G401.6 (cell line): ENCODE results near the gene FGGY.
"Not testable (repeated sequence)": the region's sequence is repeated elsewhere in the genome, so short reads cannot be mapped to it uniquely, and the experiment has no call there.

Source experiments
- FAIRE-seq: peaks from 2 replicates; lab custom pipeline; 2012; peaks lifted over from hg19 to GRCh38; lab: Jason Lieb, UNC

The FGGY gene

DNA sequence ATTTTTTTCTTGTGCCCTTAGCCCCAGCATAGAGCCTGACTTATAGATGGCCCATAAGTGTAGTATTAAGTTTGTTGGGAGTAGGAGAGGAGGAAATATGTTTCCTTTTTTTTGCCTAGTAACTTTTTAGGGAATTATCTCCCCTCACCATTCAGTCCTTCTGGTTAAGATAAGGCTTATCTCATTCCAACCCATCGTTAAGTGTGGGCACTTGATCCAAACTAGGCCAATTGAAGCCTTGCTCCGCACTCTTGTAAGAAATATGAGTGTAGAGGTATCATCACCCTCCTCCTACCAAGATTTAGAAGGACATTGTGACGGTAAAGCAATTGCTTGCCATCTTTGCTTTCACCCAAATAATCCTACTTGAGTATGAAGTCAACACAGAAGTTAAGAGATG is 8.8 kb upstream of the FGGY start:
- no peak for FAIRE-seq

DNA sequence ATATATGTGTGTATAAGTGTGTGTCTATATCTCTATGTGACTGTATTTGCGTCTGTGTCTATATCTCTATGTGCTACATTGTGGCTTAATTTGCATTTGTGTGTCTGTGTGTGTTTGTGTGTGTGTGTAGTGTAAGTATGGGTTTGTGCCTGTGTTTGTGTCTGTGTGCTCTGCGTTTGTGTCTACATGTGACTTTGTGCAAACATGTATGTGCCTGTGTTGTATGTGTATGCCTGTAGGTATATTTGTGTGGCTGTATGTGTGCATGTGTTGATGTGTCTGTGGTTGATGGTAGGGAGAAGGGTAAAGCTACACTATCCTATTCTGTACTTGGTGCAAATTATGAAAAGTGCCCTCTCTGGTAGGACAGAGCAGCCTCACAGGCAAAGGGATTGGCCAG is 7.3 kb upstream of the FGGY start:
- no peak for FAIRE-seq

DNA sequence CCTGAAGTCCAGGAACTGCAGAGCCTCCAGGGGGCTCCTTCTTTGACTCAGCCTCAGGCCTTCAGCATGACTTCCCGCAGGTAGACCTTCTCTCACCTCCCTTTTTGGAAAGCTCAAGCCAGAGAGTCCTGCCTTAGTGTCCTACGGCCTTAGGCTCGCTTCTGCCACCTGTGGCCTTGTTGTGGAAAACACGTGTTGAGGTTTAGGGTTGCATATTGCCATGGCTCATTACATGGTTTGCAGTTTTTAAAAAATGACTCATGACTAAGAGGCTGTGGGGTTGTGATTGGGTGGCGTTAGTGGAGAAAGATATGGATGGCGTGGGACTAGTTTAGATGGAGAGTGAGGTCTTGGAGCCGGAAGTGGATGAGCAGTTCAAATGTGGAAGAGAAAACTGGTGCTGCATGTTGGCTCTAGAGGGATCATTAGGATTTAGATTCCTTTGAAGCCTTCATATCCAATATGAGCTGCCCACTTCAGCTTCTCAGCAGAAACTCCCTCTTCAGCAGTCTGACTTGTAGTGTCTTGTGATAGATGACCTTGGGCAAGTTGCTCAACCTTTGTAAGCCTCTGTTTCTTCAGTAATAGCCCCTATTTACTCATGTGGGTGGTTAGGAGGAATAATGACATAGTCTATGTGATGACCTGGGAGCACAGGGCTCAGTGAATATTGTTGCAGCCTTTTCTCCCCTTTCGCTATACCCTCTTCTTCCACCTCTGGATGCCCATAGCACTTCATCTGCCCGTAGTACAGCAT is 6.5 kb upstream of the FGGY start:
- no peak for FAIRE-seq

DNA sequence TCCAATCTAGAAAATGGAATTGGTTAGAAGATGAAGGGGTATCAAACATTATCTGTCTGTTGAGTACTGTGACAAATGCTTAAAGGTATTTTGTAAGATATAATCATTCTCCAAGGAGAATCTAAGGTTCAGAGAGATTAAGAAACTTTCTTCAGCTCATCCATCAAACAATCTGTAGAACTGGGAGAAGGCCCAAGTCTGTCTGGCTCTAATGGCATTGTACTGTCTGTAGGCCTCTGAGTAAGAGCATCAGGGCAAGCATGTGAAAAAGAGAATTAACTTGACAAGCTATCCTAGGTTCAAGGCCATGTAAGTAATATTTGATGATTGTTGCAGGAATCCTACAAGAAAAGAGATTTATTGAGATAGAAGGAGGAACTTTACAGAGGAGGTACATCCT is 5.3 kb upstream of the FGGY start:
- no peak for FAIRE-seq

DNA sequence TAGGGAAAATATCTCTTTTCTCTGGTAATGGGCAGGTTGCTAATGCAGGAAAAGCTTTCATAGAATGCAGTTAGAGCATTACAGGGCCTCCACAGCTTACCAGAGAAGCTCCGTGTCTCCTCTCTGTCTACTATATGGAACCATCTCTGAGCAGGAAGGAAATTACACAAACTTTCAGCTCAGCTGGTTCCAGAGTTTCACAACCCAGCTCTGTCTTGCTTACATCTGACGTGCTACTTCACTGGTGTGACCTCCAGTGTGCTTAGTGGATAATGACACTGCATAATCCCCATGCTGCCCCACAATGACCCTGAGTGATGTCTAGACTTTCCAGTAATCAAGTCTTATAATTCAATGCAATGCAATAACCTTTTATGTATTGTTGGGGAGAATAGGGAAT is 4.3 kb upstream of the FGGY start:
- no peak for FAIRE-seq

DNA sequence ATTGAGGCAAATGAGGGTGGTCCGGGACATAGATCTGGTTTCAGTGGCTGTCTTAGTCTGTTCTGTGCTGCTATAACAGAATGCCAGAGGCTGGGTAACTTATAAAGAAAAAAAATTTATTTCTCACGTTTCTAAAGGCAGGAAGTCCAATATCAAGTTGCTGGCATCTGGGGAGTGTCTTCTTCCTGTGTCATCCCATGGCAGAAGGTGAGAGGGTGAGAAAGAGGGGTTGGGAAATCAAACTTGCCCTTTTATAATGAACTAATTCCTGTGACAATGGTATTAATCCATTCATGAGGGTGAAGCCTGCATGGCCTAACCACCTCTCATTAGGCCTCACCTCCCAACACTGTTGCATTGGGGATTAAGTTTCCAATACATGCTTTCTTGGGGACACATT is 3.7 kb upstream of the FGGY start:
- FAIRE-seq: no peak

DNA sequence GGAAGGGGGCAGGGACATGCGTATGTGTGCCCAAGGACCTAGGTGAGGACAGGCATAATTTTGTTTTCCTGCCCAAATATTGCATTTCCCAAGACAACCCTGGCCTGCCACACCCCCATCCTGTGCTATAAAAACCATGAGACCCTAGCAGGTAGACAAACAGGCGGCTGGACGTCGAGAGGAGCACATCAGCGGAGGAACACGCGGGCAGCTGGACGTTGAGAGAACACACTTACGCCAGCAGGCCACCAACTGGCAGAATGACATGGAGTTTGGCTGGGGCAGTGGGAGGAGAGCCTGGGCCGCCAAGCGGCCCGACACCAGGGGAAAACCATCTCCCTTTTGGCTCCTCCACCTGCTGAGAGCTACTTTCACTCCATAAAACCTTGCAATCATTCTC is 3.0 kb upstream of the FGGY start:
- no peak for FAIRE-seq

DNA sequence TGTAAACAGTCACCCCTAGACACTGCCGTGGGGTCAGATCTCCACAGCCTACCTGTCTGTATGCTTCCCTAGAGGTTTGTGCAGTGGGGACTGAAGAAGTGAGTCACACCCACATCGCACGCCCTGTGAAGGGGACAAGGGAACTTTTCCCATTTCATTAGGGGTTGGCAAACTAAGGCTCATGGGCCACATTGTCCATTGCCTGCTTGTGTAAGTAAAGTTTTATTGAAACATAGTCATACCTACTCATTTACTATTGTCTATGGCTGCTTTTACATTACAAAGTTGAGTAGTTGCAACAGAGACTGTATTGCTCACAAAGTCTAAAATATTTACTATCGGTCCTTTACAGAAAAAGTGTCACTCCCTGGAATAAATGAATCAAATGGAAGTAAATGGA is 2.5 kb upstream of the FGGY start:
- no peak for FAIRE-seq

DNA sequence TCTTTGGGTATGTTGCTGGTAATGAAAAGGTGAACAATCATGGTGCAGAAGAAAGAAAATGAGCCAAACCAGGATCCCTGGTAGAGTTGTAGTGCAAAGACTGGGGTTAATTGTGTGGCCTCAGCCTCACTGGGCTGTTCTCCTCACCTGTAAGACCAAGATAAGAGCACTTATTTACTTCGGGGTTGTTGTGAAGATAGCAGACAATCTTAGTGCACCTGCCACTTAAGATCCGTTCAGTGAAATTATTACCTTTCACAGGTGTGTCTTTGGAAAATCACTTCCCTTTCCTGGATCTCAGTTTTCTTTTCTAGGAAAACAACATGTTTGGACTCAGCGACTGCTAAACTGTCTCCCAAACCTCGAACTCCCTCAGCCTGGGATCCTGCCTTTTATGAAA is 1.3 kb upstream of the FGGY start:
- no peak for FAIRE-seq

DNA sequence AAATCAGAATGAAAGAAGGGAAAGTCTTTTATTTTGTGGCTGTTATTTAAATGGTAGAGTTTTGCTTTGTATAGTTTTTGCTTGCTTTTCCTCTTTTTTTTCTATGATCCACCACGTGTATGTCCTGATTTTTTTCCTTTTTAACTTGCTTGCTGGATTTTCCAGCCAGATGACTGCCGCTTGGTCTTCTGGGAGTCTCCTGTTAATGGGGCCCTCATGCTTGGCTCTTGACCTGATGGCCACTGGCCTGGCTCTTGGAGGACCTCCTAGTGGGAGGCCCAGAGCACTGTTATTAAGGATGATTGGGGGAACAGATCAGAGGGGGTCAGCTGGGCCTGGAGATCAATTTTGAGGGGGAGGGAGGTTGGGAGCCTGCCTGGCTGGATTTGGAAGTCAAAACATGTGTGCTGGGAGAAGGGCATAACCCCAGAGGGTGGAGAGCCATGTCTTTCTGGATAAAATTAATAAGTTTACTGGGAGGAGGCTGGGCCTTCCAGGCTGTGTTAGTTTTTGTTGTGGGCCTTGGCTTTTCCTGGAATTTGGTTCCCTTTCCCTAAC is 1.2 kb downstream of the FGGY start:
- FAIRE-seq: no peak

DNA sequence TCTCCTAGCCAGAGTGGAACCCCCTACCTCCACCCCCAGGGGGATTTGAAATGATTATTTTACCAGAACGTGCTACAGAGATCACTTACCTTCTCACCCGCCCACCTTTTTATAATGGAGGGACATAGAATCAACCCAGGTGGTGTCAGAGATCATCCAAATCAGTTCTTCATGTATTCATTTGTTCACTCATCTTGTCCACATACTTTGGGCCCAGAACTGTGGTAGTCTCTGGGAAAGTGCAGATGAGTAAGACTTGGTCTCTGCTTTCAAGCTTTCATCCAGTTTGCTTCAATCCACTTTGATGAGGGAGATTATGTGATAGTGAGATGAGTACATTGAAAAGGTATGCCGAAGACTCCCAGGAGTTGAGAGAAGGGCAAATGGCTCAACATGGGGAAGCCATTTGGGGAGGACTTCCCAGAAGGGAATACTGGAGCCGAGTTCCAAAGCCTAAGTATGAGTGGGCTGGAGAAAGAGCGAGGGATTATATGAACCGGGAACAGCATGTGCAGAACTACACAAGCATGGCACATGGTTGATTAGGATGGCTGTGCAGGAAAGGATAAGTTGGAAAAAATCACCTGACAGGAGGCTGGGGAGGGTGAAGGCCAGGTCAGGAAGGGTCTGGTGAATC is 1.9 kb downstream of the FGGY start:
- no peak for FAIRE-seq

DNA sequence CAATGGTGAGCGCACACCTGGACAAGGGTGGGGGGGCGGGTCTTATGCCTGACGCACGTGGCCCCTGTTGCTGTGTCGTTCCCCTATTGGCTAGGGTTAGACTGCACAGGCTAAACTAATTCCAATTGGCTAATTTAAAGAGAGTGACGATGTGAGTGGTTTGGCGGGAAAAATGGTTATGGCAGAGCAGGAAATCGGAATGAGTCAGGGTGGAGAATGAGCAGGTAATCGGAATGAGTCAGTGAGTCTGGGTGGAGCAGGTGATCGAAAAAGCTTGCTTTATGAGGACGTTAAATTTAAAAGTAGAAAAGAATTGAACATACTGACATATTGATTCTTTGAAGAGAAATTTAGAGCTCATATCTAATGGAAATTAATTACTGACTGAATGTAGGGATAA is 2.8 kb downstream of the FGGY start:
- FAIRE-seq: not testable (repeated sequence)

DNA sequence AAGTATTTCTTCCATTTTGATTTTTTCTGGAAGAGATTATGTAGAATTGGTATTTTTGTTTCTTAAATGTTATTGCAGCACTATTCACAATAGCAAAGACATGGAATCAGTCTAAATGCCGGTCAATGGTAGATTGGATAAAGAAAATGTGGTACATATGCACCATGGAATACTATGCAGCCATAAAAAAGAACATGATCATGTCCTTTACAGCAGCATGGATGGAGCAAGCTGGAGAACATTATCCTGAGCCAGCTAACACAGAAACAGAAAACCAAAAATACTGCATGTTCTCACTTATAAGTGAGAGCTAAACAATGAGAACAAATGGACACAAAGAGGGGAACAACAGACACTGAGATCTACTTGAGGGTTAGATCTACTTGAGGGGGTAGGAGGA is 5.4 kb downstream of the FGGY start:
- FAIRE-seq: no peak

DNA sequence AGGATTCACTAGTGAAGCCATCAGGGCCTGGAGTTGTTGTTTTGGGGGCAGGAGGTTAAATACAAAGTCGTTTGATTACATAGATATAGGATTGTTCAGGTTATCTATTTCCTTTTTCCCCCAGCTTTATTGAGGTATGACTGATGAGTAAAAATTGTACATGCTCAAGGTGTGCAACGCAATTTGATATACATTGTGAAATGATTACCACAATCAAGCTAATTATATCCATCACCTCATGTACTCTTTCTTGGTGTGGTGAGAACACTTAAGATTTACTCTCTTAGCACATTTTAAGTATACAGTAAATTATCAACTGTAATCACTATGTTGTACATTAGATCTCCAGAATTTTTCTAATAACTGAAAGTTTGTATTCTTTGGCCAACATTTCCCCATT is 6.0 kb downstream of the FGGY start:
- FAIRE-seq: no peak

DNA sequence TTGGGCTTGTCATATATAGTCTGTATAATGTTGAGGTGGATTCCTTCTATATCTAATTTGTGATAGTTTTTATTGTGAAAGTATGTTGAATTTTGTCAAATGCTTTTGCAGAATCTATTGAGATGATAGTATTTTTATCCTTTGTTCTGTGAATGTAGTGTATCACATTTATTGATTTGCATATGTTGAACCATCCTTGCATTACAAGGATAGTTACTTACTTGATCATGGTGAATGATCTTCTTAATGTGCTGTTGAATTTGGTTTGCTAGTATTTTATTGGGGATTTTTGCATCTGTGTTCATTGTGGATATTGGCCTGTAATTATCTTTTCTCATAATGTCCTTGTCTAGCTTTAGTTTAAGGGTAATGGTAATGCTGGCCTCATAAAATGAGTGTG is 8.3 kb downstream of the FGGY start:
- no peak for FAIRE-seq

DNA sequence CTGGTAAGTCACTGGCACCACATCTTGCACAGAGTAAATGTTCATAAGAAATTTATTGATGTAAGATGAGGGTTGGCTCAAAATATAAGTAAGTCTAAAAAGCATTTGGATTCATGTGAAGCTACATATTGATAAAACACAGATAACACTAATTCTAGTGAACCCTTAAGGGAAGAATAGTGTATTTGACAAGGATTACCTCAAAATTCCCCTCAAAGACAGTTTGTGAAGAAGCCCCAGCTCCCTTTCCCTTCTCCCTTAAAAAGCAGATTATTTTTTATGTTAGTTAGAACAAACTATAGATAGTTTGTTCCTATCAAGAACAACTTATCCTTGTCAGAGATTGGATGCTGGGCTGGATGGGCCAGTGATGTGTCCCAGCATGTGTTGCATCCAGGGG is 10.7 kb downstream of the FGGY start:
- FAIRE-seq: no peak

DNA sequence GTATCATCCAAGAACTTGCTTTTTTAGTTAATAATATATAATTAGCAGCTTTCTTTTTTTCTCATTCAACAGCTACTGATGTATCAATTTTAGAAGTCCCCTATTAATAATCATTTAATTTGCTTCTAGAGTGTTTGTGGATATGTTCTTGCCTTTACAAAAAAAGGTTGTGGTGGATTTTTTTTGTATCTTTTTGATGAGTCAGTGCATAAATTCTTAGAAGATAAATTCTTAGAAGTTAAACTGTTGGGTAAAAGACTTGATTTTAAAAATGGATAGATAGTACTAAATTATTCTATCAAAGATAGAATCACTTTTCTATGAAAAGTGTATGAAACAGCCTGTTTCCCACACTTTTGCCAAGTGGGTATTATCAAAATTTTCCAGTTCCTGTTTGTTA is 11.9 kb downstream of the FGGY start:
- FAIRE-seq: no peak

DNA sequence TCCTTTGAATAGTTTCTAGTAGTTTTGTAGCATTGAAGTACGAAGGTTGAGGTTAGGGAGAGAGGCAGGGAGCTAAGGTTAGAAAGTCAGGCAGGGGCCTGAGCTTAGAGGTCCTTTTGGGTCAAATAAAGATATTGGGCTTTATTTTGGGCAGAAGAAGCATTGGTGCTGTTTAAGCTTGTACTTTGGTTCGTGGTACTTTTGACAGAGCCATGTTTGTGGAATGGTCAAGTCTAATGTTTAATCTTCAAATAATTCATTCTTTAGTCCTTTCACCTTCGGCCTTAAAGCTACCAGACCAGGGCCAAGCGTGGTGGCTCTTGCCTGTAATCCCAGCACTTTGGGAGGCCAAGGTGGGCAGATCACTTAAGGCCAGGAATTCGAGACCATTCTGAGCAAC is 12.5 kb downstream of the FGGY start:
- FAIRE-seq: no peak

DNA sequence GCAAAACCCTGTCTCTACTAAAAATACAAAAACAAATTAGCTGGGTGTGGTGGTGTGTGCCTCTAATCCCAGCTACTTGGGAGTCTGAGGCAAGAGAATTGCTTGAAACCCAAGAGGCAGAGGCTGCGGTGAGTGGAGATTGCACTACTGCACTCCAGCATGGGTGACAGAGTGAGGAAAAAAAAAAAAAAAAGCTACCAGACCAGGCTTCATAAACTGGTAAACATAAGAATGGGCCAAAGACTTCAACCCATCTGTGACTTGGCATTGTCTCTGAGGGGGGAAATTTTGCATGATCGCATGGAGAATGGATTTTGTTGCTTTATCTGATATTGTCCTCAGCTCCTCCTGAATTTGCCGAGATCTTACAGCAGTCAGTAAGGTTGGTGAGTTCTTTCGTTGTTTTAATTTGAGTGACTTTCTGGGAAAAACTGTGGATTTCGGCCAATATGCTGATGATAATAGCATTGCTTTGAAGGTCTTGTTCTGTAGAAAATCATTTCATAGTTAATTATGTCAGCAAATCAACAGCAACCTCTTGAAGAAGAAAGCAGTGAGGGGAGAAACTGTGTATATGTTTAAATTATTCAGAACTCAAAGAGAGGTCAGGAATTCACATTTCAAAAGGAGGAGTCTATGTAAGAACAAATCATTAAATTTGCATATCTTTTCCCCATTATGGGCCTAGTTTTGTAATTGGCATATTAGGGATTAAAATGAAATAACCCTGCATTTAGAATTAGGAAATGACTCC is 13.1 kb downstream of the FGGY start:
- FAIRE-seq: no peak

DNA sequence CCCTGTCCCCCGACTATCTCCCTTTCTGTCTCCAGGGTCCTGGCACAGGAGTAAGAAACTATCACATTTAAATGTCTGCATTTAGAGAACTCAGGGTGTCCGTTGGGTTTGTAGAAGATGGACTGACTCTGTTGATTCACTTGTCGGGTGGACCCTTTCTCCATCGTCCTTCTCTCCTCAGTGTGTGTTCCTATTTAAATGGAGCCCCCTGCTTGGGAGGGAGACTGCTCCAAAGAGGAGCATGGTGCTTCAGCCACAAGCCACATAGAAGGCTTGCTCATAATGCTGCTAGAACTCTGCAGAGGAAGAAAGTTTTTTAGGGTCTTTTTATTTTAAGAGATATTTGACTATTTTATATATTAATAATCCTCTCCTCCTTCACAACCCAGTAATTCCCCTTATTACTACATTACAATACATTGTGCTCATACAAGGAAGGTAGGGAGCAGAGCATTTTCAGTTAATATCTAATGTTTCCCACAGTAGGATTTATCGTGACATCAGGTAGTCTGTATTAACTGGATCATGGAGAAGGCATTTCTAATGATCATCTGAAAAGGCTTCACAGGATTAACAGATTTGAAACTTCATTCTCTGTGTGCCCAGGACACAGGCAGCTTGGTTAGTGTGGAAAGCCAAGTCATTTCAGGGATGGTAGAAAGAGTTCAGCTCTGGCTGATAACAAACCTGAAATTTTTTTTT is 13.8 kb downstream of the FGGY start:
- FAIRE-seq: no peak

DNA sequence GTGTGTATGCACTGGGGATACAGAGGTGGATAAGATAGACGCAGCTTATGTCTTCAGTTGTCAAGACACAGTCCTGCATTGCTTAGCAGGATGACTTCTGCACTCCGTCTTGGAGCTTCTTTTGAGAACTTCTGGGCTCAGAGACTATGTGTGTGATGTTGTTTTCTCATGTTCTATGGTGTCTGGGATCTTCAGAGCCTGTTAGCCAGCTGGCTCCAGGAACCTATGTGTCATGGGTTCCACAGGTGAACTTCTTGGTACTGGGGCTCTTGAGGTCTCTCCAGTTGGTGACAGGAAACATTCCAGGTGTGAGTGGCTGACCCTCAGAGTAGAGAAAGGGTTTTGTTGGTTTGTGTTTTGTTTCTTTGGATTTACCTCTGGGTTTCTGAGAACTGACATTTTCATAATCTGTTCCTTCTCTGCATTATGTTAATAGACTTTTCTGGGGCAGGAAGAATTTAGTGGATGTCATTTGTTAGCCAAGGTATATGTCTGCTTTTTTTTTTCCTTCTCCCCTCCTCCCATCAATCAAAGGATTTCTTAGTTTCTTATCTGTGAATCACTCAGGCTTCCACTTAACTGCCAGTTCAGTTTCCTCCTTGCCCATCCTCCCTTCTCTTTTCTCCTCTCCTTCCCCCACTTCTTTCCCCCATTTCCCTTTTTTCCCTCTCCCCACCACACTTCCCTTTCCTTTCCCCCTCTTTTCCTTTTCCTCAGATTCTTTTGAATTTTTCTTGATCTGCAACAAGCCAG is 18.1 kb downstream of the FGGY start:
- FAIRE-seq: no peak
